ENCODE results near the gene SH2D2A. TPM values are rescaled to one million over a fixed set of nuclear protein-coding genes. Genes with fewer than 3 reads are reported as not detected.

SH2D2A gene
- polyA plus RNA-seq, 1 of the 3 experiments (the other 2 are of a cell fraction) = not detected

GRCh38 chr1:156756355-156756754, 60.3 kb downstream of the SH2D2A start:
- Histone ChIP-seq H3K27me3 (ENCODE audit: insufficient read depth) (no peaks in the 10 kb centered on the region), H2AFZ (ENCODE audit: low read depth) (no peak overlapping the region), H3K27ac (ENCODE audit: low read depth in 2 of 2, low read length in 1 of 2) (no peak overlapping the region), H3K9me2 (no peaks in the 10 kb centered on the region), H3K4me2 (no peak overlapping the region), H4K20me1 (ENCODE audit: insufficient read depth) (no peaks in the 10 kb centered on the region), H3K9me3 (no peaks in the 10 kb centered on the region), H3F3A (replicated peaks; ENCODE audit: insufficient read depth) (no peaks in the 10 kb centered on the region), H3K4me3 (ENCODE audit: low read depth in 2 of 2, low read length in 1 of 2) (no peak overlapping the region), H3K36me3 (replicated peaks in 1 of 2; ENCODE audit: control insufficient read depth in 1 of 2, insufficient read depth in 2 of 2, low read length in 1 of 2) (peaks cover 0 to 8% of the 10 kb centered on the region in 2 experiments), H3K79me2 (ENCODE audit: insufficient read depth) (peaks cover 20% of the 10 kb centered on the region), H3K4me1 (ENCODE audit: control insufficient read depth in 1 of 2, insufficient read depth in 2 of 2, low read depth in 1 of 2, low read length in 1 of 2) (peaks cover 0 to 12% of the 10 kb centered on the region in 2 experiments; a peak in 2 of 4 replicates), H3K9ac (no peak overlapping the region)
- CTCF ChIA-PET = interaction anchor here (0.7 to 1.2 kb wide), 6 partner anchors 9 to 171 kb away, joined by 3 to 6 read pairs (median 3); no protein-coding TSS in a partner anchor
- 85% methylated on average over 1 of the region's 1 CpG for WGBS (ENCODE audit: low lambda C conversion rate)
- POLR2A ChIA-PET = interaction anchor here (1.5 kb wide), 1 partner anchor 28 kb away, joined by 4 read pairs; the partner anchor contains the start of genes ISG20L2 and METTL25B
- TF ChIP-seq CTCF (IDR thresholded peaks at IDR 0.05) (no peak), JUND (IDR thresholded peaks at IDR 0.05) (no peak), SMC3 (IDR thresholded peaks at IDR 0.05; ENCODE audit: low read depth, low read length) (no peak), TCF12 (IDR thresholded peaks at IDR 0.05) (no peak), MXI1 (IDR thresholded peaks at IDR 0.05; ENCODE audit: low read depth, low read length) (no peak), ELF1 (IDR thresholded peaks at IDR 0.05) (no peak), YY1 (IDR thresholded peaks at IDR 0.05; ENCODE audit: low read depth) (no peak), RFX5 (IDR thresholded peaks at IDR 0.05; ENCODE audit: low read length) (no peak), MEF2A (IDR thresholded peaks at IDR 0.05; ENCODE audit: borderline replicate concordance, low read depth) (no peak)
- no peak for DNase-seq

Other genes starting within 250 kb of the SH2D2A start
- 14.4 and 15.6 TPM in 2 replicates for gene IQGAP3, start 244.3 kb downstream of the SH2D2A start, polyA plus RNA-seq (2012; rRNA removed)
- not detected in 2 replicates for gene TTC24, start 237.1 kb downstream of the SH2D2A start, polyA plus RNA-seq (2012; rRNA removed)
- gene NAXE, start 225.1 kb downstream of the SH2D2A start, polyA plus RNA-seq (2012; rRNA removed) = 68.5 and 98.4 TPM in 2 replicates
- gene GPATCH4, start 215.4 kb downstream of the SH2D2A start, polyA plus RNA-seq (2012; rRNA removed) = 36.6 and 46.8 TPM in 2 replicates
- 0.10 and 0.20 TPM in 2 replicates for gene HAPLN2, start 197.4 kb downstream of the SH2D2A start, polyA plus RNA-seq (2012; rRNA removed)
- 0.13 and 0.25 TPM in 2 replicates for gene BCAN, start 174.7 kb downstream of the SH2D2A start, polyA plus RNA-seq (2012; rRNA removed)
- 12.6 and 15.8 TPM in 2 replicates for gene NES, start 139.4 kb downstream of the SH2D2A start, polyA plus RNA-seq (2012; rRNA removed)
- 13.3 and 42.1 TPM in 2 replicates for gene CRABP2, start 111.3 kb downstream of the SH2D2A start, polyA plus RNA-seq (2012; rRNA removed)
- gene METTL25B, start 88.4 kb downstream of the SH2D2A start, polyA plus RNA-seq (2012; rRNA removed) = 20.1 and 21.2 TPM in 2 replicates
- 31.6 and 44.3 TPM in 2 replicates for gene ISG20L2, start 88.1 kb downstream of the SH2D2A start, polyA plus RNA-seq (2012; rRNA removed)
- gene MRPL24, start 75.8 kb downstream of the SH2D2A start, polyA plus RNA-seq (2012; rRNA removed) = 149 and 171 TPM in 2 replicates
- gene HDGF, start 65.2 kb downstream of the SH2D2A start, polyA plus RNA-seq (2012; rRNA removed) = 152 and 166 TPM in 2 replicates
- 39.2 and 51.8 TPM in 2 replicates for gene PRCC, start 49.3 kb downstream of the SH2D2A start, polyA plus RNA-seq (2012; rRNA removed)
- 0.20 and 0.63 TPM in 2 replicates for gene INSRR, start 42.3 kb upstream of the SH2D2A start, polyA plus RNA-seq (2012; rRNA removed)
- gene NTRK1, start 44.0 kb upstream of the SH2D2A start, polyA plus RNA-seq (2012; rRNA removed) = 0.97 and 3.3 TPM in 2 replicates
- 1.2 and 1.7 TPM in 2 replicates for gene PEAR1, start 76.9 kb upstream of the SH2D2A start, polyA plus RNA-seq (2012; rRNA removed)
- gene LRRC71, start 103.8 kb upstream of the SH2D2A start, polyA plus RNA-seq (2012; rRNA removed) = 0.03 TPM in 1 of 2 replicates, not detected in the other
- 16.8 and 19.0 TPM in 2 replicates for gene ARHGEF11, start 228.9 kb upstream of the SH2D2A start, polyA plus RNA-seq (2012; rRNA removed)